Measurements from ENCODE around the gene BSND. TPM values are rescaled to one million over a fixed set of nuclear protein-coding genes. Genes with fewer than 3 reads are reported as not detected.

Gene BSND
- total RNA-seq, 1 donor from 2014 or later, result not detected

GRCh38 chr1:54996869-54997710, 1.6 kb upstream of the BSND start:
- no peak overlapping the region for H3K4me3 ChIP-seq
- DNase-seq, result no peak
- intact Hi-C loops (cut with micrococcal nuclease), result no loop called here
- H3K27ac ChIP-seq (replicated peaks), result no peak overlapping the region
- H3K4me1 ChIP-seq, result peaks cover 7% of the 10 kb centered on the region
- no peaks in the 10 kb centered on the region for H3K36me3 ChIP-seq
- H3K27me3 ChIP-seq (ENCODE audit: low read depth), result peaks cover 78% of the 10 kb centered on the region
- no peaks in the 10 kb centered on the region for H3K9me3 ChIP-seq (replicated peaks)
- TF ChIP-seq CTCF (IDR thresholded peaks at IDR 0.05; ENCODE audit: borderline replicate concordance), result no peak

- no peak for TF ChIP-seq CTCF (IDR thresholded peaks at IDR 0.05; ENCODE audit: borderline replicate concordance)
These were observed 1.1 kb upstream of the BSND start for GRCh38 chr1:54997711-54997986.

GRCh38 chr1:54998100-54998499, 633 bp upstream of the BSND start:
- intact Hi-C loops (cut with micrococcal nuclease), result no loop called here
- H3K27me3 ChIP-seq (ENCODE audit: low read depth), result peaks cover 83% of the 10 kb centered on the region
- no peak overlapping the region for H3K4me3 ChIP-seq
- no peak for DNase-seq
- no peaks in the 10 kb centered on the region for H3K36me3 ChIP-seq
- TF ChIP-seq CTCF (IDR thresholded peaks at IDR 0.05; ENCODE audit: borderline replicate concordance), result no peak
- no peaks in the 10 kb centered on the region for H3K9me3 ChIP-seq (replicated peaks)
- H3K4me1 ChIP-seq, result peaks cover 7% of the 10 kb centered on the region
- no peak overlapping the region for H3K27ac ChIP-seq (replicated peaks)

More at GRCh38 chr1:54997711-54997986, 1.1 kb upstream of the BSND start:
- no peak for DNase-seq
- H3K4me3 ChIP-seq, result no peak overlapping the region
- no peaks in the 10 kb centered on the region for H3K36me3 ChIP-seq
- H3K27ac ChIP-seq (replicated peaks), result no peak overlapping the region
- intact Hi-C loops (cut with micrococcal nuclease), result no loop called here
- H3K4me1 ChIP-seq, result peaks cover 7% of the 10 kb centered on the region
- peaks cover 83% of the 10 kb centered on the region for H3K27me3 ChIP-seq (ENCODE audit: low read depth)
- H3K9me3 ChIP-seq (replicated peaks), result no peaks in the 10 kb centered on the region

GRCh38 chr1:55000110-55001085, 1.7 kb downstream of the BSND start:
- no peak for TF ChIP-seq CTCF (IDR thresholded peaks at IDR 0.05; ENCODE audit: borderline replicate concordance)
- H3K27me3 ChIP-seq (ENCODE audit: low read depth), result peaks cover 67% of the 10 kb centered on the region

GRCh38 chr1:55001311-55001710, 2.6 kb downstream of the BSND start:
- Histone ChIP-seq H3K4me3 (no peak overlapping the region), H3K27me3 (ENCODE audit: low read depth) (peaks cover 58% of the 10 kb centered on the region), H3K27ac (replicated peaks) (no peak overlapping the region), H3K9me3 (replicated peaks) (no peaks in the 10 kb centered on the region), H3K36me3 (no peaks in the 10 kb centered on the region), H3K4me1 (peaks cover 7% of the 10 kb centered on the region)
- intact Hi-C loops (cut with micrococcal nuclease), result no loop called here
- DNase-seq, result no peak
- no peak for TF ChIP-seq CTCF (IDR thresholded peaks at IDR 0.05; ENCODE audit: borderline replicate concordance)

More at GRCh38 chr1:55000110-55001085, 1.7 kb downstream of the BSND start:
- intact Hi-C loops (cut with micrococcal nuclease), result no loop called here
- peaks cover 7% of the 10 kb centered on the region for H3K4me1 ChIP-seq
- H3K36me3 ChIP-seq, result no peaks in the 10 kb centered on the region
- no peak overlapping the region for H3K27ac ChIP-seq (replicated peaks)
- H3K9me3 ChIP-seq (replicated peaks), result no peaks in the 10 kb centered on the region
- H3K4me3 ChIP-seq, result no peak overlapping the region
- no peak for DNase-seq
